ENCODE measurements around the gene SCN1A.

- TF ChIP-seq POLR2A (IDR thresholded peaks at IDR 0.05; ENCODE audit: low read depth, low read length) (no peak), POU2F2 (IDR thresholded peaks at IDR 0.05; ENCODE audit: low read depth, low read length) (no peak), POLR2AphosphoS5 (IDR thresholded peaks at IDR 0.05; ENCODE audit: low read depth, low read length) (no peak)
Observed at GRCh38 chr2:166158546-166158945, 30.7 kb upstream of the SCN1A start.
